ENCODE results near the gene CNTNAP3. TPM values are rescaled to one million over a fixed set of nuclear protein-coding genes. Genes with fewer than 3 reads are reported as not detected.
"Not testable (repeated sequence)": the region's sequence is repeated elsewhere in the genome, so short reads cannot be mapped to it uniquely, and the experiment has no call there.

CNTNAP3 gene
- polyA plus RNA-seq (2011; rRNA removed) (1.8 TPM in 2 replicates), polyA minus RNA-seq (2011; rRNA and poly(A)+ RNA removed) (4.9 and 5.8 TPM in 2 replicates)

DNA sequence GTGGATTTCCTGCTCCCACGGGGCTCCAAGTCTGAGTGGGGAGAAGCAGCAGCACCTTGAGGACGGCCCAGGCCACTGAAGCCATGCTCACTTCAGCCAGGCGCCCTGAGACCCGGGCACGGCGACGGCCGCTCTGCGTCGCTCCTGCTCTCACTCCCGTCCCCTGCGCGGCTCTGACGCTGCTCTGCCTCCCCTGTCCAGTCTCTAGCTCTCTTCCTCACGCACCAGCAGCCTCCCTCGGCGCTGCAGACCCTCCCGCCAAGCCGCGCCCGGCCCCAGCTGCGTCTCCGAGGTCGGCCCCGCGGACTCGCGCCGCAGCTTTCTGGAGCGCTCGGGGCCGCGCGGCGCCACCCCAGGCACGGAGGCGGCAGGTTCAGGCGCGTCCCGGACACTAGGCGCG, at the start of gene CNTNAP3:
Gene CNTNAP3, minus strand, starts transcription at position 188 of the 400 bp plus-strand sequence. Its CDS starts 103 bp downstream, at position 85.
- H3K27ac ChIP-seq (ENCODE audit: low read depth, low read length); DNase-seq (ENCODE audit: low read depth, low spot score); POLR2A ChIA-PET; CTCF ChIA-PET; H3K27me3 ChIP-seq (ENCODE audit: control insufficient read depth, insufficient read depth, low read length); H3K4me3 ChIP-seq (ENCODE audit: low read depth, low read length); H3K9me3 ChIP-seq (ENCODE audit: control insufficient read depth, insufficient read depth, low read length): not testable (repeated sequence)

DNA sequence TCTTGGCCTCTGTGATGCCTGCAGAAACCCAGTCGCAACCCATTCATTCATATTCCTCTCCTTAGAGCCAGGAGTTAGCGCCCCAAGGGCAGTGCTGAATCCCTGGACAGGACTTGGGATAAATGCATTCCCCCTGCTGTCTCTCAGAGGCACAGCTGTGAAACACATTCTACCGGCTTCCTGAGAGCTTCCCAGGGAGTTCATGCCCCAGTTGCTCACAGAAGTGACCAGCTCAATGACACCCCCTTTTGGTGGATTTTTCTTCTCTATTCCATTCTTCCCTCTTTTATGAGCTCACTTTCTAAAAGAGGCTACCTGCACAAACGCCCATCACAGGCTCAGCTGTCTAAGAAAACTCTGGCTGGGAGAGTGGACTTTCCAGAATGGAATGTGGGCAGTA, 8.0 kb downstream of the CNTNAP3 start:
- CTCF ChIA-PET; H3K4me3 ChIP-seq (ENCODE audit: low read depth, low read length); H3K27me3 ChIP-seq (ENCODE audit: control insufficient read depth, insufficient read depth, low read length); H3K9me3 ChIP-seq (ENCODE audit: control insufficient read depth, insufficient read depth, low read length); DNase-seq (ENCODE audit: low read depth, low spot score); POLR2A ChIA-PET; H3K27ac ChIP-seq (ENCODE audit: low read depth, low read length): not testable (repeated sequence)

DNA sequence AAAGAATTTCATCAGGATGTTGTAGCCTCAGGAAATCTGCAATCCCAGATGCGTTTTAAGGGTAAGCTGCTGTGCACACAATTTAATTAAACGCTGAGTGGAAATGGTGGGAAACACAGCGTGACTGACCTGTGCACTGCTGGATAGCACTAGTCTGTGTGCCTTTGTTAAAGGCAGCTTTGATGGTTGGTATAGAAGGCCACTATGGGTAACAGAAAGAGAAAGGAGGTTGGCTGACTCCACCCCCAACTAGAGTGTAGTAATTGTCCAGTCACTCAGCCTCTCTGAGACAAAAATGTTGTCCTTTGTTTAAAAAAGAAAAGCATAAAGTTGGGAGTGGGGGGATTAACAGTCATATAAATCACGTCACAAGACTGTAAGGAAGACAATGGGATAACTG, 45.5 kb downstream of the CNTNAP3 start:
- H3K27ac ChIP-seq (ENCODE audit: low read depth, low read length); H3K27me3 ChIP-seq (ENCODE audit: control insufficient read depth, insufficient read depth, low read length); DNase-seq (ENCODE audit: low read depth, low spot score); POLR2A ChIA-PET; H3K4me3 ChIP-seq (ENCODE audit: low read depth, low read length); H3K9me3 ChIP-seq (ENCODE audit: control insufficient read depth, insufficient read depth, low read length); CTCF ChIA-PET: not testable (repeated sequence)

DNA sequence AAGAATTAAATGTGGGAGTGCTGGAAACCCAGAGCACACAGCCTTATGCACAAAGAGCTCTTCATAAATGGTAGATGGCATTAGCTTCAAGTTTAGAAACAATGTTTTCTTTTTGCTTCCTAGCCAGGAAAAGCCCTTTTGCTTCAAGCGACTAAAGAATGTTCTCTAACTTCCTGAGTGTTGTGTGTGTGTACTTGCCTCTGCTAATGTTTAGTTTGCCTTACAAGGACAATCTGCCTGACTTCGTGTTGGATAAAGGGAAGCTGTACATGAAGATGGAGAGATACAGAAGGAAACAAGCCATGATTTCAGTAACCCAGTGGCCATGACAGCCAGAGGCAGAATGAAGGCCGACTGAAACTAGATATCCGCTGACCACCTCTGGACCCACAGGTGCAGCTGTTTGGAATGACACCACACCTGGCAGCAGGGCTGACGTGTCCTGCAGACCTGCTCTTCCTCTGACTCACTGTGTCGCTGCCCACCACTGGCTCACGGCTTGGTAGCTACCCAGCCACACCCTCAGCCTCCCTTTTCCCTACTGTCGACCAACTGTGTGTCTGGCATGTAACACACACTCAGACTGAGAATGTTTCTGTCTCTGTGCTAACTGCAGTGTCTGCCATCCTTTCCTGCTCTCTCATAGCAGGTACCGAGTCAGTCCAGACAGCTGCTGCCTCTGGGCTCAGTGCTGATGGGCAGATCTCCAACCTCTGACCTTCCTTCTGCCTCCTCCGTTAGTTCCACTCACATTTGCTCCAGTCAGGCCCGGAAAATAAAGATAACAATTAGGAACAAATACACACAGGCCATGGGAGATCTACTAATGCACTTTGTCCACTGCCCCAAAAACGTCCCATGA, 55.6 kb downstream of the CNTNAP3 start:
- POLR2A ChIA-PET = not testable (repeated sequence)

DNA sequence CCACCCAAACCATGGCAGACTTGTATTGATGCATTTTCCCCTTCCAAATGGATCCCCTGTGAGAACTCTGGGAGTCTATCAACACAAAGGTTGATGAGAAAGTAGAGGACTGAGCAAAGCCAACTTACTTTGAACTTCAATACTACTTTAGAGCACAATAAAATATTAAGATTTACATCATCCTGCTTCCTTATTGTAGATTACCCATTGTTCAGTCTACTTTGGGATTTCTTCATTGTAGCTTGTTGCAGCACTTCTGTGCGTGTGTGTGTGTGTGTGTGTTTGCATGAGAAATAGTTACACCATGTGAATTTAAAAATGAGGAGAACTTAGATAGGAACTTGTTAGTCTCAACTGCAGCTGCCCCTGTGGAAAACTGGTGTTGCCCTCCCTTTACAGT, 72.0 kb downstream of the CNTNAP3 start:
- H3K9me3 ChIP-seq (ENCODE audit: control insufficient read depth, insufficient read depth, low read length); POLR2A ChIA-PET; DNase-seq (ENCODE audit: low read depth, low spot score); H3K27me3 ChIP-seq (ENCODE audit: control insufficient read depth, insufficient read depth, low read length); H3K4me3 ChIP-seq (ENCODE audit: low read depth, low read length); H3K27ac ChIP-seq (ENCODE audit: low read depth, low read length); CTCF ChIA-PET: not testable (repeated sequence)

More for the DNA sequence above, 55.6 kb downstream of the CNTNAP3 start:
- H3K4me3 ChIP-seq (ENCODE audit: low read depth, low read length); H3K9me3 ChIP-seq (ENCODE audit: control insufficient read depth, insufficient read depth, low read length); H3K27me3 ChIP-seq (ENCODE audit: control insufficient read depth, insufficient read depth, low read length); DNase-seq (ENCODE audit: low read depth, low spot score); CTCF ChIA-PET; H3K27ac ChIP-seq (ENCODE audit: low read depth, low read length): not testable (repeated sequence)

DNA sequence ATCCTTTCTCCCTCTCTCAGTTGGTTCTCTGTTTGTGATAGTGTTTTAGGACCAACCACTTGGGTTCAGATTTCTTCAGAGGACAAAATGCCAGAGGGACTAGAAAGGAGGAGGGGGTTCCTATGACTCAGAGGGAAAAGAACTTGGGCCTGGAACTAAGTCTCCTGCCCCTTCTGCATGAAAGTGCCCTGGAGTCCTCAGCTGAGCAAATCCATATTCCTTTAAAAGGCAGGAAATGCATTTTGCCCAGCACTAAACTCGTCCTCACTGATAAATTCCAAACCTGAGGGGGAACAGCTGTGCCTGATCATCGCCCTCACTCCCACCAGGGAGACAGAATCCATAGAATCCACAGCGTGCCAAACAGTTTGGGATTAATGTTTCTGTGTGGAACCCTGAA, 78.2 kb downstream of the CNTNAP3 start:
- H3K27ac ChIP-seq (ENCODE audit: low read depth, low read length); DNase-seq (ENCODE audit: low read depth, low spot score); H3K4me3 ChIP-seq (ENCODE audit: low read depth, low read length); CTCF ChIA-PET; POLR2A ChIA-PET; H3K27me3 ChIP-seq (ENCODE audit: control insufficient read depth, insufficient read depth, low read length); H3K9me3 ChIP-seq (ENCODE audit: control insufficient read depth, insufficient read depth, low read length): not testable (repeated sequence)

DNA sequence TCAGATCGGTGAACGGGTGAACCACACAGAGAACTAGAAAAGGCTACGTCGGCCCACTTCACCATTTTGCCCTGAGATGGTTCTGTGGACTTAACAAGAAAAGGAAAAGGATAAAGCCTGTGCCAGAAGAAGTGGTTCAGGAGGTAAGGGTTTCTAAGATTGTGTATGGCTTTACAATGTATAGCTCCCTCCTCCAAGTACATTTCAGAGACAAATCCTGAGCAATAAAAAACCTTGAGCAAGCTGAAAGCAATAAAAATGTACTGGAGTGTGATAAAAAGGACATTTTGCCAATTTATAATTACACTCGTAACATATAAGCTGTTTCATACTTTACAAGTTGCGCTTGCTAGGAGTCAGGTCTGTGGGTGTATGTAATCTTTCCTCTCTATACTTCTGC, 81.3 kb downstream of the CNTNAP3 start:
- CTCF ChIA-PET; H3K27me3 ChIP-seq (ENCODE audit: control insufficient read depth, insufficient read depth, low read length); H3K9me3 ChIP-seq (ENCODE audit: control insufficient read depth, insufficient read depth, low read length); H3K27ac ChIP-seq (ENCODE audit: low read depth, low read length); H3K4me3 ChIP-seq (ENCODE audit: low read depth, low read length); POLR2A ChIA-PET; DNase-seq (ENCODE audit: low read depth, low spot score): not testable (repeated sequence)

DNA sequence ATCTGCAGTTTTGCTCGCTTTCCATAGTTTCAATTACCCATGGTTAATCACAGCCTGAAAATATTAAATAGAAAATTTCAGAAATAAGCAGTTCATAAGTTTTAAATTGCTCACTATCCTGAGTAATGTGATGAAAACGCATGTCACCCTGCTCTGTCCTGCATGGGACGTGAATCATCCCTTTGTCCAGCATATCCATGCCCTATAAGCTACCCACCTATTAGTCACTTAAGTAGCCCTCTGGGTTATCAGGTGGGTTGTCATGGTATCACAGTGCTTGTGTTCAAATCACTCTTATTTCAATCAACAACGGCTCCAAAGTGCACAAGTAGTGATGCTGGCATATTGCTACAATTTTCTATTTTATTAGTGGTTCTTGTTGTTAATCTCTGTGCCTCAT, 82.1 kb downstream of the CNTNAP3 start:
- DNase-seq (ENCODE audit: low read depth, low spot score); POLR2A ChIA-PET; H3K4me3 ChIP-seq (ENCODE audit: low read depth, low read length); H3K27ac ChIP-seq (ENCODE audit: low read depth, low read length); CTCF ChIA-PET; H3K27me3 ChIP-seq (ENCODE audit: control insufficient read depth, insufficient read depth, low read length); H3K9me3 ChIP-seq (ENCODE audit: control insufficient read depth, insufficient read depth, low read length): not testable (repeated sequence)

DNA sequence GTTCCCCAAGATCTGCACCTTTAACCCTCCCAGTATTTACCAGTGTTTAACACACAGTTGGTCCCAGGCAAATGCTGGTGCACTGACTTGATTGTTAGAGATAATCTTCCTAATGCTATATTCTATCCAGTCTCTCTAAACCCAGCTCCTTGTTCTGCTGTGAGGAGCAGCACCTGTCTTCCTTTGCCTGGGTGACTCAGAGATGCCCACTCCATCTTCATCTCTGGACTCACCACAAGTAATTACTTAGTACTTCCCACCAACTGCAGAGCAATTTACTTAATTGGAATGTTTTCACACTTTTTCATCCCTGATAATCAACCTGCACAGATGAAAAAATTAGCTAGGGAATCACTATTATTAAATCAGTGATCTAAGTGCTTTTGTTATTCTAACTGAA, 87.6 kb downstream of the CNTNAP3 start:
- H3K27ac ChIP-seq (ENCODE audit: low read depth, low read length); POLR2A ChIA-PET: not testable (repeated sequence)

DNA sequence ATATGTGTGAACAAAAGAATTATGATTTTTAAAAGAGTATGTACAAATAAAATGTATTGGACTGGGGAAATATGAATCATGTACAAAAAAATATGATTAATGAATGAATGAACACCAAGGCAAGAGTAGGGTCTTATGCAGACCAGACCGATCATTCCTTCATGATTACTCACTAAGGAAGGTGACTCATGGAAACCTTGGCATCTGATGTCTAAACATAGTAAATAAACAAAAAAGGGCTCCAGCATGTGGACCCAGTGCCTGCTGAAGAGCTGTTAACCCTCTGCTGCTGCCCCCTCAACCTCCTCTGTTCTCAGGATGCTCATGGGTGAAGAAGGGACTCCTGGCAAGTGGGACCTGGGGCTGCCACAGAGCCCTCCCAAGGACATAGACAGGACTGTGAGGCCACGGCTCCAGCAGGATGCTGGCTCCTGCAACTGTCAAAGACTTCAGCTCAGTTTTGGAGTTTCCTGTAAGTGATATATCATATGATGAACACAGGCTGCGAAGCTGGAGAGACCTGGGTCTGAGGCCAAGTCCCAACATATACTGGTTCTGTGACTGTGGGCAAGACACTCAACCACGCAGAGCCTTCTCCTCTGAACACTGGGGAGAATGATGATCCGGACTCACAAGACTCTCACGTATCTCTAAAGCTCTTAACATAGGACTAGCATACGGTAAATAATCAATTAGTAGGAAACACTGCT, 89.8 kb downstream of the CNTNAP3 start:
- H3K27ac ChIP-seq (ENCODE audit: low read depth, low read length); CTCF ChIA-PET; H3K4me3 ChIP-seq (ENCODE audit: low read depth, low read length); POLR2A ChIA-PET; H3K27me3 ChIP-seq (ENCODE audit: control insufficient read depth, insufficient read depth, low read length); DNase-seq (ENCODE audit: low read depth, low spot score); H3K9me3 ChIP-seq (ENCODE audit: control insufficient read depth, insufficient read depth, low read length): not testable (repeated sequence)

More for the DNA sequence above, 87.6 kb downstream of the CNTNAP3 start:
- CTCF ChIA-PET; H3K4me3 ChIP-seq (ENCODE audit: low read depth, low read length); H3K27me3 ChIP-seq (ENCODE audit: control insufficient read depth, insufficient read depth, low read length); DNase-seq (ENCODE audit: low read depth, low spot score); H3K9me3 ChIP-seq (ENCODE audit: control insufficient read depth, insufficient read depth, low read length): not testable (repeated sequence)

DNA sequence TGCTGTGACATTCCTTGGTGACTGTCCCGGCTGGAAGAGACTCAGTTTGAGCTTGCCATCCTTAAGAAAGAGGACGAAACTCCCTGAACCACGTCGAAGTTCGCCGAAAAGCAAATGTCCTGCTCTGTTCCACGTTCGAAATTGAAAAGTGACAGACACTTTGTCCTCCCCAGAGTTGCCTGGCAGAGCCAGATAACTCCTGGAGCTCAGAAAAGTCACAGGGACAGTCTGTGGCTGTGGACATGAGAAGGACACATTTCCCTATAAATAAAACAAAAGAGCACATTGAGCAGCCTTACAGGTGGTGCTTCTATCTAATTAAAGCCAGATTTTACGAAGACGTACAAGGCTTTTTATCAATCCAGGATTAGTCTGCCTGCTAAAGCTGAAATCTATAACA, 116.6 kb downstream of the CNTNAP3 start:
- CTCF ChIA-PET; POLR2A ChIA-PET; H3K27me3 ChIP-seq (ENCODE audit: control insufficient read depth, insufficient read depth, low read length); H3K4me3 ChIP-seq (ENCODE audit: low read depth, low read length); H3K27ac ChIP-seq (ENCODE audit: low read depth, low read length); DNase-seq (ENCODE audit: low read depth, low spot score); H3K9me3 ChIP-seq (ENCODE audit: control insufficient read depth, insufficient read depth, low read length): not testable (repeated sequence)

DNA sequence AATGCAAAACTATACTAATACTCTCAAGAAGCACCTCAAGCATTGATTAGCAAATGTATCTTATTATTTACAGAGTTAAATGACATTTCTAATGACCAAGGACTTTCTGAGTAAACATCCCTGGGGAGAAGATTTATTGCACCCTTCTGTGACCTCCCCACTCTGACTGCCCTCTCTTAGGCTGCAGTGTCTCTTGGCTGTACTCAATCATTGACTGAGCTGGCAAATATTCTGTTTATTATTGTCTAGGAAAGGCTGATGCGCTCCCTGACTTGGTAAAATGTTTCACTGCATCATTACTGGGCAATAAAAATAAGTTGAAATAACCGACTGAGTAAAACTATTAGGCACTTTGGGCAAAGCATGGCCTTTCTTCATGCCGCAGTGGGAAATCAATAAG, 130.3 kb downstream of the CNTNAP3 start:
- DNase-seq (ENCODE audit: low read depth, low spot score); POLR2A ChIA-PET; H3K27ac ChIP-seq (ENCODE audit: low read depth, low read length); H3K27me3 ChIP-seq (ENCODE audit: control insufficient read depth, insufficient read depth, low read length); H3K4me3 ChIP-seq (ENCODE audit: low read depth, low read length); H3K9me3 ChIP-seq (ENCODE audit: control insufficient read depth, insufficient read depth, low read length); CTCF ChIA-PET: not testable (repeated sequence)

Data from AG04450 (cell line).